ENCODE data around the gene RNMT. TPM values are rescaled to one million over a fixed set of nuclear protein-coding genes. Genes with fewer than 3 reads are reported as not detected.

The RNMT gene
- total and polyA plus RNA-seq, 2 of the 4 experiments (the other 2 are of a cell fraction): 13.3 to 13.6 TPM

- no peak overlapping the region for H2BK5ac ChIP-seq (ENCODE audit: low read depth, low read length, poor library complexity, severe bottlenecking)
- no peaks in the 10 kb centered on the region for H3K79me1 ChIP-seq (ENCODE audit: low read depth in 1 of 2, low read length in 2 of 2)
- CTCF ChIA-PET: interaction anchor here (0.5 to 0.6 kb wide), 2 partner anchors 205 to 443 kb away, joined by 3 read pairs; no protein-coding TSS in a partner anchor
- no peak overlapping the region for H4K8ac ChIP-seq (ENCODE audit: low read depth in 2 of 2, low read length in 2 of 2)
- TF ChIP-seq MXI1 (IDR thresholded peaks at IDR 0.05; ENCODE audit: borderline replicate concordance, low read depth, low read length) (no peak), MAFK (IDR thresholded peaks at IDR 0.05; ENCODE audit: low read depth, low read length) (no peak), CHD1 (IDR thresholded peaks at IDR 0.05; ENCODE audit: low read depth, low read length) (no peak), CEBPB (IDR thresholded peaks at IDR 0.05; ENCODE audit: low read depth, low read length) (no peak), POLR2A (IDR thresholded peaks at IDR 0.05; ENCODE audit: low read depth, low read length) (no peak), MAZ (IDR thresholded peaks at IDR 0.05; ENCODE audit: borderline replicate concordance, low read depth, low read length) (no peak), NFE2L2 (IDR thresholded peaks at IDR 0.05; ENCODE audit: low read depth, low read length) (no peak), FOS (IDR thresholded peaks at IDR 0.05; ENCODE audit: low read depth, low read length) (no peak), CTCF (conservative IDR thresholded peaks at IDR 0.05; ENCODE audit: low read depth, low read length) (no peak), ELK1 (IDR thresholded peaks at IDR 0.05; ENCODE audit: borderline replicate concordance, low read depth, low read length) (no peak), RCOR1 (IDR thresholded peaks at IDR 0.05; ENCODE audit: insufficient replicate concordance, low read length) (no peak), USF2 (IDR thresholded peaks at IDR 0.05; ENCODE audit: low read depth, low read length) (no peak), SMC3 (IDR thresholded peaks at IDR 0.05; ENCODE audit: low read depth, low read length) (no peak), RFX5 (IDR thresholded peaks at IDR 0.05; ENCODE audit: low read depth, low read length) (no peak), RAD21 (IDR thresholded peaks at IDR 0.05; ENCODE audit: low read length) (no peak), BHLHE40 (IDR thresholded peaks at IDR 0.05; ENCODE audit: low read depth, low read length) (no peak)
- H3K27me3 ChIP-seq (ENCODE audit: control insufficient read depth, insufficient read depth, low read length): no peaks in the 10 kb centered on the region
- H3K56ac ChIP-seq (ENCODE audit: extremely low read depth, insufficient read depth, low read length): no peak overlapping the region
- H2AFZ ChIP-seq (replicated peaks; ENCODE audit: low read length, poor library complexity): no peak overlapping the region
- no peak overlapping the region for H3K27ac ChIP-seq (ENCODE audit: insufficient read depth, low read length)
- DNase-seq (no peak), ATAC-seq (ENCODE audit: low read depth) (no peak)
- H3K4me3 ChIP-seq (ENCODE audit: insufficient read depth, low read depth, low read length): no peak overlapping the region
- H2BK15ac ChIP-seq (ENCODE audit: low read depth, low read length): no peak overlapping the region
- H3K18ac ChIP-seq (ENCODE audit: low read depth, low read length): no peak overlapping the region
- H4K91ac ChIP-seq (ENCODE audit: insufficient read depth, low read depth, low read length): no peak overlapping the region
- dilution Hi-C loops (cut with HindIII; ENCODE audit: low sequenced_read_pairs, unreplicated experiment) (no loop called here), in situ Hi-C loops (cut with MboI; ENCODE audit: low sequenced_read_pairs) (no loop called here), intact Hi-C loops (cut with micrococcal nuclease) (no loop called here)
- H3K36me3 ChIP-seq (ENCODE audit: control insufficient read depth, insufficient read depth, low read length): peaks cover 4% of the 10 kb centered on the region
- WGBS, 2 experiments (ENCODE audit: extremely low coverage in 2 of 2, insufficient read length in 1 of 2): 100% methylated on average over 1 of the region's 3 CpGs; no CpG with 5 or more reads in 1 of the 2 experiments
- no peaks in the 10 kb centered on the region for H3K9me1 ChIP-seq (ENCODE audit: insufficient read depth, low read length)
- H4K5ac ChIP-seq (ENCODE audit: low read depth, low read length): no peak overlapping the region
- H3K4me2 ChIP-seq (ENCODE audit: low read depth, low read length): no peak overlapping the region
- BruUV-seq (replicated peaks): no TSS peak
- H3K14ac ChIP-seq (replicated peaks; ENCODE audit: low read depth, low read length): no peak overlapping the region
- no peaks in the 10 kb centered on the region for H4K20me1 ChIP-seq (ENCODE audit: insufficient read depth, low read length)
- H3K23ac ChIP-seq (ENCODE audit: low read depth, low read length): no peak overlapping the region
- H3K4ac ChIP-seq (ENCODE audit: low read depth, low read length): no peak overlapping the region
- H3K9me3 ChIP-seq (ENCODE audit: control insufficient read depth, insufficient read depth, low read length): no peaks in the 10 kb centered on the region
- no peak overlapping the region for H3K9ac ChIP-seq (ENCODE audit: low read depth, low read length)
- POLR2A ChIA-PET (ENCODE audit: unreplicated experiment): no interaction called here
- H2AK9ac ChIP-seq (replicated peaks; ENCODE audit: low read depth, low read length, poor library complexity): no peak overlapping the region
- H3K4me1 ChIP-seq (ENCODE audit: control insufficient read depth, insufficient read depth, low read length): no peaks in the 10 kb centered on the region
- H2BK120ac ChIP-seq (ENCODE audit: low read depth, low read length): no peak overlapping the region
- no peak overlapping the region for H2AK5ac ChIP-seq (ENCODE audit: low read depth, low read length)
- no peak overlapping the region for H2BK20ac ChIP-seq (ENCODE audit: low read depth, low read length)
Observed at GRCh38 chr18:13762690-13763439, 36.4 kb downstream of the RNMT start.
